Omental fat pad (tissue), 4 donors: ENCODE measurements around the gene CIITA. TPM values are rescaled to one million over a fixed set of nuclear protein-coding genes. Genes with fewer than 3 reads are reported as not detected.

Source experiments
- ATAC-seq: fragments of 150-250 bp; one replicate; pipeline ENCODE4 v1.9.1; 2016; ENCODE audit warnings: mild to moderate bottlenecking, moderate library complexity; ENCODE audit not compliant: low FRiP score
- DNase-seq: peaks from one replicate; pipeline ENCODE4 v3.0.0-alpha.2; 2019; ENCODE audit warnings: low spot score
- total RNA-seq, 4 donors: library from RNA; depleted of rRNA; stranded (reverse); fragments of >200 nt; gene quantifications; one replicate each; pipeline ENCODE4 v1.1.0, GENCODE V29; 2016
- TF ChIP-seq, protein P1 (sequence below), 3 donors: fragments of 450-650 bp; IDR thresholded peaks; one replicate each; pipeline ENCODE4 v1.5.1; 2016 to 2017; ENCODE audit warnings: antibody characterized with exemption in 3 of 3, mild to moderate bottlenecking in 3 of 3, moderate library complexity in 2 of 3

CIITA gene
- total RNA-seq, 4 donors from 2014 or later = 3.2 to 101 (median 11.2) TPM

- ATAC-seq = no peak
- no peak for DNase-seq
- TF ChIP-seq, protein P1, sequence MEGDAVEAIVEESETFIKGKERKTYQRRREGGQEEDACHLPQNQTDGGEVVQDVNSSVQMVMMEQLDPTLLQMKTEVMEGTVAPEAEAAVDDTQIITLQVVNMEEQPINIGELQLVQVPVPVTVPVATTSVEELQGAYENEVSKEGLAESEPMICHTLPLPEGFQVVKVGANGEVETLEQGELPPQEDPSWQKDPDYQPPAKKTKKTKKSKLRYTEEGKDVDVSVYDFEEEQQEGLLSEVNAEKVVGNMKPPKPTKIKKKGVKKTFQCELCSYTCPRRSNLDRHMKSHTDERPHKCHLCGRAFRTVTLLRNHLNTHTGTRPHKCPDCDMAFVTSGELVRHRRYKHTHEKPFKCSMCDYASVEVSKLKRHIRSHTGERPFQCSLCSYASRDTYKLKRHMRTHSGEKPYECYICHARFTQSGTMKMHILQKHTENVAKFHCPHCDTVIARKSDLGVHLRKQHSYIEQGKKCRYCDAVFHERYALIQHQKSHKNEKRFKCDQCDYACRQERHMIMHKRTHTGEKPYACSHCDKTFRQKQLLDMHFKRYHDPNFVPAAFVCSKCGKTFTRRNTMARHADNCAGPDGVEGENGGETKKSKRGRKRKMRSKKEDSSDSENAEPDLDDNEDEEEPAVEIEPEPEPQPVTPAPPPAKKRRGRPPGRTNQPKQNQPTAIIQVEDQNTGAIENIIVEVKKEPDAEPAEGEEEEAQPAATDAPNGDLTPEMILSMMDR (IDR thresholded peaks at IDR 0.05) = no peak
These were observed 30.1 kb downstream of the CIITA start for GRCh38 chr16:10906914-10907756.

GRCh38 chr16:10907757-10908045 is 30.7 kb downstream of the CIITA start:
- ATAC-seq = no peak
- DNase-seq = no peak
- TF ChIP-seq, protein P1 (IDR thresholded peaks at IDR 0.05) = no peak

GRCh38 chr16:10911267-10911666 is 34.3 kb downstream of the CIITA start:
- DNase-seq (no peak), ATAC-seq (no peak)
- TF ChIP-seq, protein P1 (IDR thresholded peaks at IDR 0.05) = no peak

DNA sequence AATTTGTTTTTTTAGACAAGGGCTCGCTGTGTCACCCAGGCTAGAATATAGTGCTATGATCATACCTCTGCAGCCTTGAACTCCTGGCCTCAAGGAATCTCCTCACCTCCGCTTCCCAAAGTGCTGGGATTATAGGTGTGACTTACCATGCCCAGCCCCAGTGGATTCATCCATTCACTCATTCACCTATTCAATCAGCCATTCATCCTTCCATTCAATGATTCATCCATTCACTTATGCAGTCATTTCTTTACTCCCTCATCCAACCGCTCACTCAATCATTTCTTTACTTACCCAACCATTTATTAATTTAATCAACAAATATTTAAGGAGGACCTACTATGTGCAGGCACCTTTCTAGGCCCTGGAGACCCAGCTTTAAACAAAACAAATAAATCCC is 39.5 kb downstream of the CIITA start:
- TF ChIP-seq, protein P1 (IDR thresholded peaks at IDR 0.05) = no peak
- no peak for DNase-seq
- ATAC-seq = no peak

DNA sequence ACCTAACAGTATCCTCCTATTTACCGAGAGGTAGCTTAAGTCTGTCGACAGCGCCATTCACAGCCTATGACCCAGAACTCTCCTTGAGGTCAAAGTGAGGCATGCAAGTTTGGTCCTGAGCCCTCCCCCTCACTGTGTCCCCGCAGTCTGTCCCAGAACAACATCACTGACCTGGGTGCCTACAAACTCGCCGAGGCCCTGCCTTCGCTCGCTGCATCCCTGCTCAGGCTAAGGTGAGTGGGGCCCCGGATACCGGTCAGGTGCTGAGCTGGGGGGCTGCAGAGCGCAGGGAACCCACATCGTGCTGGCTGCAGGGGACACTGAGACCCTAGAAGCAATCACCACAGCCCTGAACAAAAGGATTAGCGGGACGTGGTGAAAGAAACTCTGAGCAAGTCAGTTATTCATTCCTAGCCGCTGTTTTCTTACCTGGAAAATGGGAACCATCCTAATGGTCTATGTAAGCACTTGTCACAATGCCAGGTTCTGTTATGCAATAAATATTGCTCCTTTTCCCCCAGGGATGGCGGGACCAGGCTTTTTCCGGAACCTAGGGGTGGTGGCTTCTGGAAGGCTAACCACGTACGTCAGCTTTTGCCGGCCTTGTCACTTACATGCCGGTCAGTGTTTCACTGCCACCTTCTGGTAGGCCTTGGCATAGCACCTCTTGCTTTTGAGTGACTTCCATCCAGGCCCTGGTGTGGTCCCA is 41.4 kb downstream of the CIITA start:
- TF ChIP-seq, protein P1 (IDR thresholded peaks at IDR 0.05) = peak in 2 of 3 donors; percentile 84 to 85
- DNase-seq = peak; percentile 100
- ATAC-seq = peak; percentile 84

DNA sequence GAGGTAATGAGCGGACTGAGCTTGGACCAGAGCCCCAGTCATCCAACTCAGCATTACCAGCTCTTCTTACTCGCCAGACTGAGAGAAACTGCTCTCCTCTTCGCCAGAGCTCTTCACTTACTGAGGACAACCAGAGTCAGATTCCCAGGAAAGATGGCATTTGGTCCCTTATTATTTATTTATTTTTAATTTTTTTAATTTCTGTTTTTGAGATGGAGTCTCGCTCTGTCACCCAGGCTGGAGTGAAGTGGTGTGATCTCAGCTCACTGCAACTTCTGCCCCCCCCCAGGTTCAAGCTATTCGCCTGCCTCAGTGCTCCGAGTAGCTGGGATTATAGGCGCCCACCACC is 42.0 kb downstream of the CIITA start:
- no peak for ATAC-seq
- no peak for DNase-seq
- TF ChIP-seq, protein P1 (IDR thresholded peaks at IDR 0.05) = no peak
